Transverse colon (tissue), 3 donors: ENCODE data around the gene RLN3.

Source experiments
- POLR2A ChIP-seq: fragments of 450-650 bp; IDR thresholded peaks from one replicate; pipeline ENCODE4 v1.6.1; 2016; ENCODE audit warnings: antibody characterized with exemption, mild to moderate bottlenecking, moderate library complexity
- TF ChIP-seq, protein P1 (sequence below), 5 experiments: fragments of 200-600 bp in 3 of 5; fragments of 450-650 bp in 2 of 5; sonication (generic) in 3 of 5; IDR thresholded peaks; 1 replicate in 2 of 5; 2 replicates in 3 of 5; pipeline ENCODE4 v1.5.1; 2016 to 2017; ENCODE audit warnings: antibody characterized with exemption in 5 of 5, inconsistent platforms in 3 of 5, mild to moderate bottlenecking in 2 of 5, moderate library complexity in 1 of 5

- no peak for TF ChIP-seq POLR2A
- TF ChIP-seq, protein P1, sequence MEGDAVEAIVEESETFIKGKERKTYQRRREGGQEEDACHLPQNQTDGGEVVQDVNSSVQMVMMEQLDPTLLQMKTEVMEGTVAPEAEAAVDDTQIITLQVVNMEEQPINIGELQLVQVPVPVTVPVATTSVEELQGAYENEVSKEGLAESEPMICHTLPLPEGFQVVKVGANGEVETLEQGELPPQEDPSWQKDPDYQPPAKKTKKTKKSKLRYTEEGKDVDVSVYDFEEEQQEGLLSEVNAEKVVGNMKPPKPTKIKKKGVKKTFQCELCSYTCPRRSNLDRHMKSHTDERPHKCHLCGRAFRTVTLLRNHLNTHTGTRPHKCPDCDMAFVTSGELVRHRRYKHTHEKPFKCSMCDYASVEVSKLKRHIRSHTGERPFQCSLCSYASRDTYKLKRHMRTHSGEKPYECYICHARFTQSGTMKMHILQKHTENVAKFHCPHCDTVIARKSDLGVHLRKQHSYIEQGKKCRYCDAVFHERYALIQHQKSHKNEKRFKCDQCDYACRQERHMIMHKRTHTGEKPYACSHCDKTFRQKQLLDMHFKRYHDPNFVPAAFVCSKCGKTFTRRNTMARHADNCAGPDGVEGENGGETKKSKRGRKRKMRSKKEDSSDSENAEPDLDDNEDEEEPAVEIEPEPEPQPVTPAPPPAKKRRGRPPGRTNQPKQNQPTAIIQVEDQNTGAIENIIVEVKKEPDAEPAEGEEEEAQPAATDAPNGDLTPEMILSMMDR (IDR thresholded peaks at IDR 0.05), result no peak
These were observed 46.5 kb upstream of the RLN3 start for GRCh38 chr19:13981467-13981866.
